K562 (cell line): ENCODE measurements around the gene FAM187B. TPM values are rescaled to one million over a fixed set of nuclear protein-coding genes. Genes with fewer than 3 reads are reported as not detected.

Source experiments
- CBX1 ChIP-seq: sonication (generic); IDR thresholded peaks from 2 replicates; pipeline ENCODE4 v1.6.1; 2016; ENCODE audit warnings: antibody characterized with exemption, low read depth, mild to moderate bottlenecking
- ELF4 ChIP-seq: fragments of 450-650 bp; formaldehyde crosslinking; IDR thresholded peaks from 2 replicates; pipeline ENCODE4 v1.4.0; 2022; ENCODE audit warnings: missing genetic modification characterization
- GATAD2B ChIP-seq: fragments of 450-650 bp; IDR thresholded peaks from 2 replicates; pipeline ENCODE4 v1.6.1; 2017; ENCODE audit warnings: mild to moderate bottlenecking, borderline replicate concordance
- MED1 ChIP-seq: sonication (generic); formaldehyde crosslinking; IDR thresholded peaks from 2 replicates; pipeline ENCODE4 v1.8.1; 2023; ENCODE audit warnings: missing genetic modification reagents, borderline replicate concordance
- PTBP1 ChIP-seq: fragments of 200-400 bp; formaldehyde crosslinking; IDR thresholded peaks from 2 replicates; pipeline ENCODE4 v1.6.1; 2017; ENCODE audit warnings: low read depth, low read length
- SMAD4 ChIP-seq: fragments of 250-450 bp; sonication (Bioruptor Pico); conservative IDR thresholded peaks from 2 replicates; pipeline ENCODE4 v1.8.0; 2021; ENCODE audit warnings: inconsistent platforms, mild to moderate bottlenecking, moderate library complexity
- STAT5B ChIP-seq: fragments of 250-450 bp; sonication (Bioruptor Pico); IDR thresholded peaks from 2 replicates; pipeline ENCODE4 v1.8.0; 2021; ENCODE audit warnings: mild to moderate bottlenecking, inconsistent platforms
- TFAM ChIP-seq: fragments of 250-450 bp; sonication (Bioruptor Pico); conservative IDR thresholded peaks from 2 replicates; pipeline ENCODE4 v1.5.0; 2021; ENCODE audit warnings: mild to moderate bottlenecking, moderate library complexity
- ZC3H4 ChIP-seq: sonication (generic); formaldehyde crosslinking; IDR thresholded peaks from 2 replicates; pipeline ENCODE4 v1.9.0; 2021; ENCODE audit warnings: missing genetic modification reagents, borderline replicate concordance
- ZFX ChIP-seq: sonication (generic); formaldehyde crosslinking; IDR thresholded peaks from 2 replicates; pipeline ENCODE4 v1.8.0; 2022; ENCODE audit warnings: mild to moderate bottlenecking, missing genetic modification reagents, moderate library complexity
- ZKSCAN8 ChIP-seq: fragments of 200-800 bp; sonication (Bioruptor generic); IDR thresholded peaks from 2 replicates; pipeline ENCODE4 v1.6.1; 2016; ENCODE audit warnings: missing genetic modification characterization, missing compliant biosample characterization
- polyA plus RNA-seq, 8 experiments: library from polyadenylated mRNA; depleted of rRNA in 4 of 8; stranded (reverse) in 5 of 8; unstranded in 3 of 8; fragments of >200 nt; fragmentation: Nextera tagmentation in 2 of 8; fragmentation: Illumina TruSeq in 1 of 8; extraction: Ambion mirVana in 2 of 8; extraction: Trizol in 1 of 8; gene quantifications; 2 replicates each; pipeline versions ENCODE4 v1.2.1 to v1.2.3, GENCODE V29; 2011 to 2014; ENCODE audit warnings: inconsistent platforms in 1 of 8, missing spikeins in 1 of 8
- total RNA-seq, 7 experiments: library from RNA; depleted of rRNA in 6 of 7; stranded (reverse); fragments of >200 nt in 6 of 7; fragmentation: Illumina TruSeq in 2 of 7; extraction: Trizol in 2 of 7; gene quantifications; 2 replicates each; pipeline versions ENCODE4 v1.2.1 to v1.2.3, GENCODE V29; 2011 to 2021; ENCODE audit warnings: low replicate concordance in 1 of 7
- TF ChIP-seq, protein P1 (sequence below): fragments of 450-650 bp; IDR thresholded peaks from 2 replicates; pipeline ENCODE4 v1.6.1; 2016; ENCODE audit warnings: low read depth
- TF ChIP-seq, protein P2 (sequence below): fragments of 450-650 bp; formaldehyde crosslinking; IDR thresholded peaks from 2 replicates; pipeline ENCODE4 v1.4.0; 2020; ENCODE audit warnings: mild to moderate bottlenecking, moderate library complexity
- TF ChIP-seq, protein P3 (sequence below): IDR thresholded peaks from 2 replicates; pipeline ENCODE4 v1.6.1; 2014; ENCODE audit warnings: antibody characterized with exemption

The FAM187B gene
- total and polyA plus RNA-seq, 9 of the 15 experiments (the other 6 are each of a cell fraction or from before 2014, with no cell fraction given): 0.04 to 0.09 TPM; not detected in 7

DNA sequence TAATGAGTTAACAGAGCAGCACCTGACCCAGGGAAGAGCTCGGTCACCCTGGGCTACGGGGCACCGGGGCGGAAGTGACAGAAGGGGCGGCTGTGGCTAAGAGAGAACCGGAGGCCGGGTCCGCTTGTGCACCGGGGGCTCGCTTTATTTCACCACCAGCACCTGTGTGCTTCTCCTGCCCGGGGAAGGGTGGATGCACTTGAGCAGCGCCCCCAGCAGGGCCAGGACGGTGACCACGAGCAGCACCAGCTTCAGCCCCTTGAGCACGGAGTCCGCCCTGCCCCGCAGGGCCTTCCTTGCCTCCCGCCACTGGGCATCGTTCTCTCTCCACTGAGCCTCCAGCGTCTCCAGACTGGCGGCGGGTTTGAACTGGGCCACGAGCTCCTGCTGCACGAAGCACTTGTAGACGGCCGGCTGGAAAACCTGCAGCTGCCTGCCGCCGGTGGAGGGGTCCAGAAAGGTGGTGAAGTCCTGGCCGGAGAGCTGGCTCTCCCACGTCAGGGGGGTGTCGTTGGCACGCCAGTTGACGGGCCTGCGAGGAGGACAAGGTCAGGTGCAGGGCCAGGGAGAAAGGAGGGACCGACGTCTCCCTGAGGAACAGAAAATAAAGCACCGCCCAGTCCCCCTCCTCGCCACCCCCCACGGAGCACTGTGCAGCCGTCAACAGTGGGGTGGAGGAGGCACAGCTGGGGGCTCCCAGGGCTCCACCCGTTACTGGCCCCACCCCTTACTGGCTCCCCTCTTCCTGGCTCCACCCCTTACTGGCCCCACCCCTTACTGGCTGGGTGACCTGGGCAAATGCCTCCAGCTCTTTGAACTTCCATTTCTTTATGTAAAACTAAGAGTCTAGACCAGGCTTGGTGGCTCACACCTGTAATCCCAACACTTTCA, 3.6 kb downstream of the FAM187B start (continued):
- TF ChIP-seq, protein P1, sequence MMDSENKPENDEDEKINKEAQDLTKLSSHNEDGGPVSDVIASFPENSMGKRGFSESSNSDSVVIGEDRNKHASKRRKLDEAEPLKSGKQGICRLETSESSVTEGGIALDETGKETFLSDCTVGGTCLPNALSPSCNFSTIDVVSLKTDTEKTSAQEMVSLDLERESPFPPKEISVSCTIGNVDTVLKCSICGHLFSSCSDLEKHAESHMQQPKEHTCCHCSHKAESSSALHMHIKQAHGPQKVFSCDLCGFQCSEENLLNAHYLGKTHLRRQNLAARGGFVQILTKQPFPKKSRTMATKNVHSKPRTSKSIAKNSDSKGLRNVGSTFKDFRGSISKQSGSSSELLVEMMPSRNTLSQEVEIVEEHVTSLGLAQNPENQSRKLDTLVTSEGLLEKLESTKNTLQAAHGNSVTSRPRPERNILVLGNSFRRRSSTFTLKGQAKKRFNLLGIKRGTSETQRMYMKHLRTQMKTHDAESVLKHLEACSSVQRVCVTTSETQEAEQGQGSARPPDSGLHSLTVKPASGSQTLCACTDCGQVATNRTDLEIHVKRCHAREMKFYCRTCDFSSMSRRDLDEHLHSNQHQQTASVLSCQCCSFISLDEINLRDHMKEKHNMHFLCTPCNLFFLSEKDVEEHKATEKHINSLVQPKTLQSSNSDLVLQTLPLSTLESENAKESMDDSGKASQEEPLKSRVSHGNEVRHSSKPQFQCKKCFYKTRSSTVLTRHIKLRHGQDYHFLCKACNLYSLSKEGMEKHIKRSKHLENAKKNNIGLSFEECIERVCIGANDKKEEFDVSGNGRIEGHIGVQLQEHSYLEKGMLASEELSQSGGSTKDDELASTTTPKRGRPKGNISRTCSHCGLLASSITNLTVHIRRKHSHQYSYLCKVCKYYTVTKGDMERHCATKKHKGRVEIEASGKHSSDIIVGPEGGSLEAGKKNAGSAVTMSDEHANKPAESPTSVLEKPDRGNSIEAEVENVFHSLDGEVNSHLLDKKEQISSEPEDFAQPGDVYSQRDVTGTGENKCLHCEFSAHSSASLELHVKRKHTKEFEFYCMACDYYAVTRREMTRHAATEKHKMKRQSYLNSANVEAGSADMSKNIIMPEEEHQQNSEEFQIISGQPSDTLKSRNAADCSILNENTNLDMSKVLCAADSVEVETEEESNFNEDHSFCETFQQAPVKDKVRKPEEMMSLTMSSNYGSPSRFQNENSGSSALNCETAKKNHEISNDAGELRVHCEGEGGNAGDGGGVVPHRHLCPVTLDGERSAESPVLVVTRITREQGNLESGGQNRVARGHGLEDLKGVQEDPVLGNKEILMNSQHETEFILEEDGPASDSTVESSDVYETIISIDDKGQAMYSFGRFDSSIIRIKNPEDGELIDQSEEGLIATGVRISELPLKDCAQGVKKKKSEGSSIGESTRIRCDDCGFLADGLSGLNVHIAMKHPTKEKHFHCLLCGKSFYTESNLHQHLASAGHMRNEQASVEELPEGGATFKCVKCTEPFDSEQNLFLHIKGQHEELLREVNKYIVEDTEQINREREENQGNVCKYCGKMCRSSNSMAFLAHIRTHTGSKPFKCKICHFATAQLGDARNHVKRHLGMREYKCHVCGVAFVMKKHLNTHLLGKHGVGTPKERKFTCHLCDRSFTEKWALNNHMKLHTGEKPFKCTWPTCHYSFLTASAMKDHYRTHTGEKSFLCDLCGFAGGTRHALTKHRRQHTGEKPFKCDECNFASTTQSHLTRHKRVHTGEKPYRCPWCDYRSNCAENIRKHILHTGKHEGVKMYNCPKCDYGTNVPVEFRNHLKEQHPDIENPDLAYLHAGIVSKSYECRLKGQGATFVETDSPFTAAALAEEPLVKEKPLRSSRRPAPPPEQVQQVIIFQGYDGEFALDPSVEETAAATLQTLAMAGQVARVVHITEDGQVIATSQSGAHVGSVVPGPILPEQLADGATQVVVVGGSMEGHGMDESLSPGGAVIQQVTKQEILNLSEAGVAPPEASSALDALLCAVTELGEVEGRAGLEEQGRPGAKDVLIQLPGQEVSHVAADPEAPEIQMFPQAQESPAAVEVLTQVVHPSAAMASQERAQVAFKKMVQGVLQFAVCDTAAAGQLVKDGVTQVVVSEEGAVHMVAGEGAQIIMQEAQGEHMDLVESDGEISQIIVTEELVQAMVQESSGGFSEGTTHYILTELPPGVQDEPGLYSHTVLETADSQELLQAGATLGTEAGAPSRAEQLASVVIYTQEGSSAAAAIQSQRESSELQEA: no peak
- TF ChIP-seq ZC3H4: no peak
- no peak for TF ChIP-seq CBX1
- no peak for TF ChIP-seq STAT5B (CRISPR knock-in tag)
- no peak for TF ChIP-seq ELF4 (CRISPR knock-in tag)
- TF ChIP-seq PTBP1: no peak
- no peak for TF ChIP-seq TFAM (CRISPR knock-in tag)
- TF ChIP-seq SMAD4 (CRISPR knock-in tag): no peak; the same call in 1 of the 2 replicates
- TF ChIP-seq MED1 (CRISPR knock-in tag): no peak
- no peak for TF ChIP-seq ZKSCAN8 (CRISPR knock-in tag)
- TF ChIP-seq, protein P2, sequence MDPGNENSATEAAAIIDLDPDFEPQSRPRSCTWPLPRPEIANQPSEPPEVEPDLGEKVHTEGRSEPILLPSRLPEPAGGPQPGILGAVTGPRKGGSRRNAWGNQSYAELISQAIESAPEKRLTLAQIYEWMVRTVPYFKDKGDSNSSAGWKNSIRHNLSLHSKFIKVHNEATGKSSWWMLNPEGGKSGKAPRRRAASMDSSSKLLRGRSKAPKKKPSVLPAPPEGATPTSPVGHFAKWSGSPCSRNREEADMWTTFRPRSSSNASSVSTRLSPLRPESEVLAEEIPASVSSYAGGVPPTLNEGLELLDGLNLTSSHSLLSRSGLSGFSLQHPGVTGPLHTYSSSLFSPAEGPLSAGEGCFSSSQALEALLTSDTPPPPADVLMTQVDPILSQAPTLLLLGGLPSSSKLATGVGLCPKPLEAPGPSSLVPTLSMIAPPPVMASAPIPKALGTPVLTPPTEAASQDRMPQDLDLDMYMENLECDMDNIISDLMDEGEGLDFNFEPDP (CRISPR knock-in tag): no peak
- TF ChIP-seq, protein P3, sequence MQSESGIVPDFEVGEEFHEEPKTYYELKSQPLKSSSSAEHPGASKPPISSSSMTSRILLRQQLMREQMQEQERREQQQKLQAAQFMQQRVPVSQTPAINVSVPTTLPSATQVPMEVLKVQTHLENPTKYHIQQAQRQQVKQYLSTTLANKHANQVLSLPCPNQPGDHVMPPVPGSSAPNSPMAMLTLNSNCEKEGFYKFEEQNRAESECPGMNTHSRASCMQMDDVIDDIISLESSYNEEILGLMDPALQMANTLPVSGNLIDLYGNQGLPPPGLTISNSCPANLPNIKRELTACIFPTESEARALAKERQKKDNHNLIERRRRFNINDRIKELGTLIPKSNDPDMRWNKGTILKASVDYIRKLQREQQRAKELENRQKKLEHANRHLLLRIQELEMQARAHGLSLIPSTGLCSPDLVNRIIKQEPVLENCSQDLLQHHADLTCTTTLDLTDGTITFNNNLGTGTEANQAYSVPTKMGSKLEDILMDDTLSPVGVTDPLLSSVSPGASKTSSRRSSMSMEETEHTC: no peak
- TF ChIP-seq ZFX: no peak; the same call in 1 of the 2 replicates
- TF ChIP-seq GATAD2B: no peak
